MM.1S (cell line): Measurements from ENCODE around the gene EFNA2.

Experiments used
- CTCF ChIP-seq: fragments of 300-600 bp; sonication (generic); IDR thresholded peaks from 2 replicates; pipeline ENCODE4 v1.5.1; 2016; ENCODE audit warnings: antibody characterized with exemption, low read length, mixed read lengths
- EZH2 ChIP-seq: fragments of 300-600 bp; sonication (generic); optimal IDR thresholded peaks from 2 replicates; pipeline ENCODE3; 2017; ENCODE audit warnings: low read depth, mild to moderate bottlenecking, antibody characterized with exemption, low read length, mixed read lengths
- EZH2phosphoT487 ChIP-seq: fragments of 300-600 bp; sonication (generic); IDR thresholded peaks from 2 replicates; pipeline ENCODE4 v1.6.1; 2018; ENCODE audit warnings: antibody characterized with exemption, low read length

- TF ChIP-seq CTCF (no peak), EZH2 (no peak), EZH2phosphoT487 (no peak)
These were observed 8.3 kb downstream of the EFNA2 start for GRCh38 chr19:1293782-1294604.
